ENCODE measurements around the gene ZNF485.

GRCh38 chr10:43596546-43596945, 9.7 kb upstream of the ZNF485 start:
- TF ChIP-seq EZH2phosphoT487 (IDR thresholded peaks at IDR 0.05; ENCODE audit: insufficient read depth, low read depth) (no peak), EZH2 (IDR thresholded peaks at IDR 0.05; ENCODE audit: insufficient read depth, poor library complexity, severe bottlenecking) (no peak)

Measured in GM23248 (cell line).